GM23338 (cell line): ENCODE data around the gene SPATC1L.

Experiments used
- CREB1 ChIP-seq: fragments of 250-450 bp; sonication (Bioruptor Pico); IDR thresholded peaks from 2 replicates; pipeline ENCODE4 v1.5.0; 2020; ENCODE audit warnings: low read depth, mild to moderate bottlenecking, moderate library complexity
- EZH2 ChIP-seq: fragments of 200-600 bp; sonication (generic); IDR thresholded peaks from one replicate; pipeline ENCODE4 v1.8.0; 2017; ENCODE audit warnings: antibody characterized with exemption, mild to moderate bottlenecking, low read depth; ENCODE audit not compliant: unreplicated experiment
- EZH2phosphoT487 ChIP-seq: fragments of 200-600 bp; sonication (generic); IDR thresholded peaks from one replicate; pipeline ENCODE4 v1.8.1; 2018; ENCODE audit warnings: antibody characterized with exemption; ENCODE audit not compliant: unreplicated experiment
- JUNB ChIP-seq: IDR thresholded peaks from one replicate; pipeline ENCODE4 v1.6.1; 2016; ENCODE audit warnings: antibody characterized with exemption; ENCODE audit not compliant: unreplicated experiment
- NANOG ChIP-seq: IDR thresholded peaks from 2 replicates; pipeline ENCODE4 v1.6.1; 2016; ENCODE audit warnings: antibody characterized with exemption, borderline replicate concordance
- POLR2AphosphoS5 ChIP-seq: IDR thresholded peaks from 2 replicates; pipeline ENCODE4 v1.6.1; 2016; ENCODE audit warnings: antibody characterized with exemption, low read depth
- STAT1 ChIP-seq: IDR thresholded peaks from one replicate; pipeline ENCODE4 v1.6.1; 2016; ENCODE audit warnings: antibody characterized with exemption; ENCODE audit not compliant: unreplicated experiment
- ZNF114 ChIP-seq: fragments of 250-450 bp; sonication (Bioruptor Pico); IDR thresholded peaks from 2 replicates; pipeline ENCODE4 v1.5.0; 2020; ENCODE audit warnings: mild to moderate bottlenecking, moderate library complexity
- ZNF331 ChIP-seq: fragments of 250-450 bp; sonication (Bioruptor Pico); IDR thresholded peaks from 2 replicates; pipeline ENCODE4 v1.5.0; 2020; ENCODE audit warnings: low read depth, mild to moderate bottlenecking, moderate library complexity
- TF ChIP-seq, protein P1 (sequence below), 2 experiments: fragments of 200-600 bp in 1 of 2; sonication (generic) in 1 of 2; conservative IDR thresholded peaks; 2 replicates each; pipeline versions ENCODE4 v1.5.1 to v1.6.1; 2016 to 2017; ENCODE audit warnings: antibody characterized with exemption in 2 of 2, low read depth in 2 of 2, mild to moderate bottlenecking in 2 of 2, moderate library complexity in 1 of 2
- TF ChIP-seq, protein P2 (sequence below): IDR thresholded peaks from one replicate; pipeline ENCODE4 v1.6.1; 2018; ENCODE audit warnings: antibody characterized with exemption; ENCODE audit not compliant: unreplicated experiment

DNA sequence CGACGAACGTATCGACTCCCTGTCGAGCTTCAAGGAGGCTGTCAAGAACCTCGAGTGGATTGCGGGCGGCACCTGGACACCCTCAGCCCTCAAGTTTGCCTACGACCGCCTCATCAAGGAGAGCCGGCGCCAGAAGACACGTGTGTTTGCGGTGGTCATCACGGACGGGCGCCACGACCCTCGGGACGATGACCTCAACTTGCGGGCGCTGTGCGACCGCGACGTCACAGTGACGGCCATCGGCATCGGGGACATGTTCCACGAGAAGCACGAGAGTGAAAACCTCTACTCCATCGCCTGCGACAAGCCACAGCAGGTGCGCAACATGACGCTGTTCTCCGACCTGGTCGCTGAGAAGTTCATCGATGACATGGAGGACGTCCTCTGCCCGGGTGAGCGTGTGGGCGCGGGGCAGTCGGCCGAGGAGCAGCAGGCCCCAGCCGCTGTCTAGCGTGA, 58.4 kb downstream of the SPATC1L start:
- TF ChIP-seq, protein P1, sequence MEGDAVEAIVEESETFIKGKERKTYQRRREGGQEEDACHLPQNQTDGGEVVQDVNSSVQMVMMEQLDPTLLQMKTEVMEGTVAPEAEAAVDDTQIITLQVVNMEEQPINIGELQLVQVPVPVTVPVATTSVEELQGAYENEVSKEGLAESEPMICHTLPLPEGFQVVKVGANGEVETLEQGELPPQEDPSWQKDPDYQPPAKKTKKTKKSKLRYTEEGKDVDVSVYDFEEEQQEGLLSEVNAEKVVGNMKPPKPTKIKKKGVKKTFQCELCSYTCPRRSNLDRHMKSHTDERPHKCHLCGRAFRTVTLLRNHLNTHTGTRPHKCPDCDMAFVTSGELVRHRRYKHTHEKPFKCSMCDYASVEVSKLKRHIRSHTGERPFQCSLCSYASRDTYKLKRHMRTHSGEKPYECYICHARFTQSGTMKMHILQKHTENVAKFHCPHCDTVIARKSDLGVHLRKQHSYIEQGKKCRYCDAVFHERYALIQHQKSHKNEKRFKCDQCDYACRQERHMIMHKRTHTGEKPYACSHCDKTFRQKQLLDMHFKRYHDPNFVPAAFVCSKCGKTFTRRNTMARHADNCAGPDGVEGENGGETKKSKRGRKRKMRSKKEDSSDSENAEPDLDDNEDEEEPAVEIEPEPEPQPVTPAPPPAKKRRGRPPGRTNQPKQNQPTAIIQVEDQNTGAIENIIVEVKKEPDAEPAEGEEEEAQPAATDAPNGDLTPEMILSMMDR (conservative IDR thresholded peaks at IDR 0.05; ENCODE audit: low read depth in 2 of 2) = no peak
- TF ChIP-seq EZH2 (no peak), POLR2AphosphoS5 (no peak), JUNB (no peak), EZH2phosphoT487 (no peak), CREB1 (CRISPR knock-in tag) (no peak), NANOG (no peak), STAT1 (no peak), ZNF114 (no peak), ZNF331 (CRISPR knock-in tag) (no peak)
- TF ChIP-seq, protein P2, sequence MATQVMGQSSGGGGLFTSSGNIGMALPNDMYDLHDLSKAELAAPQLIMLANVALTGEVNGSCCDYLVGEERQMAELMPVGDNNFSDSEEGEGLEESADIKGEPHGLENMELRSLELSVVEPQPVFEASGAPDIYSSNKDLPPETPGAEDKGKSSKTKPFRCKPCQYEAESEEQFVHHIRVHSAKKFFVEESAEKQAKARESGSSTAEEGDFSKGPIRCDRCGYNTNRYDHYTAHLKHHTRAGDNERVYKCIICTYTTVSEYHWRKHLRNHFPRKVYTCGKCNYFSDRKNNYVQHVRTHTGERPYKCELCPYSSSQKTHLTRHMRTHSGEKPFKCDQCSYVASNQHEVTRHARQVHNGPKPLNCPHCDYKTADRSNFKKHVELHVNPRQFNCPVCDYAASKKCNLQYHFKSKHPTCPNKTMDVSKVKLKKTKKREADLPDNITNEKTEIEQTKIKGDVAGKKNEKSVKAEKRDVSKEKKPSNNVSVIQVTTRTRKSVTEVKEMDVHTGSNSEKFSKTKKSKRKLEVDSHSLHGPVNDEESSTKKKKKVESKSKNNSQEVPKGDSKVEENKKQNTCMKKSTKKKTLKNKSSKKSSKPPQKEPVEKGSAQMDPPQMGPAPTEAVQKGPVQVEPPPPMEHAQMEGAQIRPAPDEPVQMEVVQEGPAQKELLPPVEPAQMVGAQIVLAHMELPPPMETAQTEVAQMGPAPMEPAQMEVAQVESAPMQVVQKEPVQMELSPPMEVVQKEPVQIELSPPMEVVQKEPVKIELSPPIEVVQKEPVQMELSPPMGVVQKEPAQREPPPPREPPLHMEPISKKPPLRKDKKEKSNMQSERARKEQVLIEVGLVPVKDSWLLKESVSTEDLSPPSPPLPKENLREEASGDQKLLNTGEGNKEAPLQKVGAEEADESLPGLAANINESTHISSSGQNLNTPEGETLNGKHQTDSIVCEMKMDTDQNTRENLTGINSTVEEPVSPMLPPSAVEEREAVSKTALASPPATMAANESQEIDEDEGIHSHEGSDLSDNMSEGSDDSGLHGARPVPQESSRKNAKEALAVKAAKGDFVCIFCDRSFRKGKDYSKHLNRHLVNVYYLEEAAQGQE = no peak
